Endodermal cell (in vitro differentiated cells): ENCODE results near the gene PRRT1B. TPM values are rescaled to one million over a fixed set of nuclear protein-coding genes. Genes with fewer than 3 reads are reported as not detected.

ENCODE experiments used
- DNase-seq: peaks from one replicate; pipeline ENCODE4 v3.0.0-alpha.2; 2017
- H3K27ac ChIP-seq: 2 replicates; pipeline ENCODE4 v1.5.1; 2013; ENCODE audit warnings: mild to moderate bottlenecking, low read depth, low read length, moderate library complexity
- H3K27me3 ChIP-seq: 2 replicates; pipeline ENCODE4 v1.6.1; 2013; ENCODE audit warnings: mild to moderate bottlenecking, low read length, moderate library complexity; ENCODE audit not compliant: insufficient read depth, control insufficient read depth, poor library complexity, severe bottlenecking
- H3K36me3 ChIP-seq: 2 replicates; pipeline ENCODE4 v1.7.0; 2013; ENCODE audit warnings: mild to moderate bottlenecking, low read length, moderate library complexity; ENCODE audit not compliant: control insufficient read depth, insufficient read depth
- H3K4me1 ChIP-seq: one replicate; pipeline ENCODE4 v1.7.0; 2013; ENCODE audit warnings: low read length; ENCODE audit not compliant: control insufficient read depth, insufficient read depth
- H3K4me3 ChIP-seq: 2 replicates; pipeline ENCODE4 v1.5.1; 2013; ENCODE audit warnings: mild to moderate bottlenecking, low read length, moderate library complexity
- H3K9ac ChIP-seq: 2 replicates; pipeline ENCODE4 v1.6.1; 2013; ENCODE audit warnings: mild to moderate bottlenecking, low read length, moderate library complexity; ENCODE audit not compliant: poor library complexity, severe bottlenecking; ENCODE audit errors: extremely low read depth
- H3K9me3 ChIP-seq: 2 replicates; pipeline ENCODE4 v1.6.1; 2013; ENCODE audit warnings: mild to moderate bottlenecking, low read length, moderate library complexity; ENCODE audit not compliant: control insufficient read depth
- H3K27ac Mint-ChIP-seq: 2 replicates; pipeline ENCODE4 v1.8.0; 2020; ENCODE audit warnings: mixed read lengths
- H3K27me3 Mint-ChIP-seq: 2 replicates; pipeline ENCODE4 v1.8.0; 2021; ENCODE audit warnings: mild to moderate bottlenecking, mixed read lengths; ENCODE audit not compliant: insufficient read depth
- H3K36me3 Mint-ChIP-seq: 2 replicates; pipeline ENCODE4 v1.8.0; 2020; ENCODE audit warnings: low read depth, mixed read lengths
- H3K4me1 Mint-ChIP-seq: 2 replicates; pipeline ENCODE4 v1.8.0; 2020; ENCODE audit warnings: mixed read lengths
- H3K4me3 Mint-ChIP-seq: 2 replicates; pipeline ENCODE4 v1.8.0; 2020; ENCODE audit warnings: mild to moderate bottlenecking, moderate library complexity, mixed read lengths
- H3K9me3 Mint-ChIP-seq: 2 replicates; pipeline ENCODE4 v1.8.0; 2020; ENCODE audit warnings: mild to moderate bottlenecking, mixed read lengths
- CTCF ChIP-seq: fragments of 200-600 bp; sonication (generic); conservative IDR thresholded peaks from 2 replicates; pipeline ENCODE4 v1.5.0; 2021; ENCODE audit warnings: antibody characterized with exemption, mild to moderate bottlenecking
- WGBS, 2 experiments: methylation state at CpG; one replicate each; pipeline versions ENCODE4 v1.1.5 to v1.1.7; 2013; ENCODE audit warnings: missing lambda C conversion rate in 2 of 2, mixed read lengths in 1 of 2; ENCODE audit not compliant: insufficient coverage in 1 of 2, insufficient read length in 1 of 2; 5-methylcytosine and 5-hydroxymethylcytosine counted together
- total RNA-seq, 2 donors: library from RNA; stranded (reverse); fragmentation: NEBNext Ultra II Directional in 1 of 2; extraction: Animal tissue kit (Norgen Biotek cat#: 25700) in 1 of 2; gene quantifications; 2 replicates in 1 of 2; 3 replicates in 1 of 2; pipeline ENCODE4 v1.2.1, GENCODE V29; 2021

Gene PRRT1B
- total RNA-seq, 2 donors from 2014 or later: 42.9 to 71.4 TPM

DNA sequence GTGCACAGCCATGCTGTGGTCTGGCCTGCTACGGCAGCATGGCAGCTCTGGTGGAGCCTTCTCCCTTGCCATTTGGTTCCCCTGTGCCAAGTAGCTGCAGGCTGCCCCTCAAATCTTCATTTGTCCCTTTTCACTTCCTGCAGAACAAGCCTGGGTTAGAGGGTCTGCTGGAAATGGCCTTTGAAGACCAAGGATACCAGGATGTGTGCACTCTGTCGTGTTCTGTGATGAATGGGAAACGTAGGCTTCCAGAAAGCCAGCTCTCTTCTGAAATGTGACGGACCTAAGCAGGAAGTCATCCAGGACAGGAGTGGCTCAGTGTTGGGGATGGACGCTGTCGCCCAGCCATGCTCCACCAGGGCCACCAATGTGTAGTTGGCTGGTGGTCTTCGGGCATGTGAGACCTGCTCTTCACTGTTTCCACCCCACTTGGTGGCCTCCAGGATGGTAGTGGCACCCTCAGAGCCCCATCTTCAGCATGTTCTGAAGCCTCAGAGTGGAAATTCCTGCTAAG, 46.0 kb upstream of the PRRT1B start:
- WGBS, 2 experiments: 97 to 98% methylated on average over 6 to 7 of the region's 7 CpGs
- peaks cover 58% of the 10 kb centered on the region for H3K36me3 Mint-ChIP-seq
- no peaks in the 10 kb centered on the region for H3K9me3 Mint-ChIP-seq
- H3K4me1 Mint-ChIP-seq: peaks cover 11% of the 10 kb centered on the region
- H3K27me3 Mint-ChIP-seq: no peaks in the 10 kb centered on the region
- Histone ChIP-seq H3K4me1 (peaks cover 10% of the 10 kb centered on the region), H3K9ac (no peak overlapping the region), H3K27me3 (no peaks in the 10 kb centered on the region), H3K27ac (no peak overlapping the region), H3K36me3 (peaks cover 71% of the 10 kb centered on the region), H3K9me3 (no peaks in the 10 kb centered on the region), H3K4me3 (no peak overlapping the region)
- no peak overlapping the region for H3K4me3 Mint-ChIP-seq
- TF ChIP-seq CTCF: no peak
- H3K27ac Mint-ChIP-seq: peak overlapping the region; percentile 40
- no peak for DNase-seq

GRCh38 chr9:131500377-131500776, 44.9 kb upstream of the PRRT1B start:
- no peak for TF ChIP-seq CTCF
- H3K4me3 Mint-ChIP-seq: no peak overlapping the region
- peaks cover 60% of the 10 kb centered on the region for H3K36me3 ChIP-seq
- H3K4me3 ChIP-seq: no peak overlapping the region
- H3K27ac Mint-ChIP-seq: peak overlapping the region; percentile 56
- H3K27ac ChIP-seq: no peak overlapping the region
- no peaks in the 10 kb centered on the region for H3K9me3 ChIP-seq
- DNase-seq: no peak
- H3K36me3 Mint-ChIP-seq: peaks cover 50% of the 10 kb centered on the region
- WGBS, 2 experiments: 95 to 98% methylated on average over 7 to 12 of the region's 12 CpGs
- H3K27me3 Mint-ChIP-seq: no peaks in the 10 kb centered on the region
- H3K4me1 Mint-ChIP-seq: peaks cover 13% of the 10 kb centered on the region
- no peak overlapping the region for H3K9ac ChIP-seq
- H3K4me1 ChIP-seq: peaks cover 10% of the 10 kb centered on the region
- no peaks in the 10 kb centered on the region for H3K27me3 ChIP-seq
- H3K9me3 Mint-ChIP-seq: no peaks in the 10 kb centered on the region

DNA sequence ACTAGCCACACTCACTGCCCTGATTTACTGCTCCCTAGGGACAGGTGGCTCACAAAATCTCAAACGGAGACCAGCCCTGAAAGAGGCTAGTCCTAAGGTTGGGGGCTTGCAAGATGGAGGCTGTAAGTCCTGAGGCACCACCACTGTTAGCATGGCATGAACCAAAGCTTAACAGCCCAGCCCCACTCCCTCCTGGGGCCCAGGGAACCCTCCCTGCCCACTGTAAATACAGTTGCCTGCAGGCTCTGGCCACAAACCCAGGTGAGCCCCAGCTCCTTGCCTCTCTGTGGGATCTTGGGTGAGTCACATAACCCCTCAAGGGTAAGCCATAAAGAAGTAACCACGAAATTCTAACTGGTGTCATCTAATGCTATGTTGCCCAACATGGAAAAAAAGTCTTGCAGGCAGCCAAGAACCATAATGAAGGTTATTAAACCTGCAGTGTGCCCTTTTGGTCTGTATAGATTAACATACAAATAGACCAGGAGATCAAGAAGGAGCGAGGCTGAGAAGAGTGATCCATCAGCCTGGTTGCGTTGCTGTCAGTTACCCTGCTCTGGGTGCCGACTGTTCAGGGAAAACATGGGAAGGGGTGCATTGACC, 44.3 kb upstream of the PRRT1B start:
- Mint-ChIP-seq H3K27ac (peak overlapping the region; percentile 56), H3K27me3 (no peaks in the 10 kb centered on the region), H3K4me3 (peak overlapping the region; percentile 36), H3K9me3 (no peaks in the 10 kb centered on the region), H3K36me3 (peaks cover 50% of the 10 kb centered on the region), H3K4me1 (peaks cover 15% of the 10 kb centered on the region)
- Histone ChIP-seq H3K9ac (no peak overlapping the region), H3K27me3 (no peaks in the 10 kb centered on the region), H3K27ac (peak overlapping the region; percentile 73), H3K4me1 (peaks cover 10% of the 10 kb centered on the region), H3K36me3 (peaks cover 56% of the 10 kb centered on the region), H3K4me3 (no peak overlapping the region), H3K9me3 (no peaks in the 10 kb centered on the region)
- no peak for TF ChIP-seq CTCF
- WGBS, 2 experiments: 83 to 88% methylated on average over 3 to 5 of the region's 5 CpGs
- DNase-seq: no peak
